Activated CD8-positive, alpha-beta T cell treated with anti-CD3 and anti-CD28 coated beads, Interleukin-2, amount 10 ng/mL, durations not matched to agents 7 days and 5 days (primary cell): ENCODE data around the gene ZNF688. TPM values are rescaled to one million over a fixed set of nuclear protein-coding genes. Genes with fewer than 3 reads are reported as not detected.

Experiments used
- ATAC-seq: fragments of 150-1000 bp; cut with Tn5 transposase; one replicate; pipeline ENCODE4 v1.10.0; 2021; ENCODE audit warnings: moderate library complexity
- CTCF ChIA-PET: fragments of 350-600 bp; sonication (Branson Sonifier 250); formaldehyde crosslinking; loops from one replicate; lab custom pipeline; 2021; ENCODE audit warnings: antibody characterized with exemption; lab: Charles Lee
- POLR2A ChIA-PET: fragments of 350-600 bp; sonication (Branson Sonifier 250); formaldehyde crosslinking; loops from one replicate; lab custom pipeline; 2021; ENCODE audit warnings: antibody characterized with exemption; lab: Charles Lee
- DNase-seq: peaks from one replicate; pipeline ENCODE4 v3.0.0-alpha.2; 2020
- H3K27ac Mint-ChIP-seq: one replicate; pipeline ENCODE4 v1.8.0; 2021; ENCODE audit warnings: mild to moderate bottlenecking, mixed read lengths
- H3K27me3 Mint-ChIP-seq: one replicate; pipeline ENCODE4 v1.8.0; 2021; ENCODE audit warnings: low read depth, mixed read lengths
- H3K36me3 Mint-ChIP-seq: one replicate; pipeline ENCODE4 v1.8.0; 2021; ENCODE audit warnings: low read depth, mixed read lengths
- H3K4me1 Mint-ChIP-seq: one replicate; pipeline ENCODE4 v1.8.0; 2021; ENCODE audit warnings: low read depth, mixed read lengths
- H3K4me3 Mint-ChIP-seq: one replicate; pipeline ENCODE4 v1.8.0; 2021; ENCODE audit warnings: mild to moderate bottlenecking, mixed read lengths
- H3K9me3 Mint-ChIP-seq: one replicate; pipeline ENCODE4 v1.8.0; 2022; ENCODE audit warnings: mixed read lengths; ENCODE audit not compliant: insufficient read depth
- total RNA-seq, 2 experiments: library from RNA; stranded (reverse); gene quantifications; one replicate each; pipeline ENCODE4 v1.2.3, GENCODE V29; 2021

The ZNF688 gene
- total RNA-seq: 10 to 100 TPM; 12.5 to 13.4 TPM

GRCh38 chr16:30571445-30572322 is at the start of gene ZNF688:
ZNF688 (minus strand) TSS chr16:30571714; CDS start chr16:30571629, 85 bp downstream.
- POLR2A ChIA-PET: interaction anchor here (0.6 to 3.3 kb wide), 23 partner anchors 10 to 388 kb away, joined by 3 to 61 read pairs (median 4); partner anchors contain the start of genes CORO1A, DCTPP1, PRR14 and SEPTIN1
- no peaks in the 10 kb centered on the region for H3K27me3 Mint-ChIP-seq
- CTCF ChIA-PET: interaction anchor here (0.9 to 3.0 kb wide), 11 partner anchors 13 to 163 kb away, joined by 3 to 30 read pairs (median 11); partner anchors contain the start of genes DCTPP1, FBRS, ZNF747 and ZNF764
- ATAC-seq: peak; percentile 87
- peaks cover 14% of the 10 kb centered on the region for H3K36me3 Mint-ChIP-seq
- H3K4me3 Mint-ChIP-seq: peak within 1 kb of the TSS; percentile 98
- no peaks in the 10 kb centered on the region for H3K9me3 Mint-ChIP-seq
- peaks cover 48% of the 10 kb centered on the region for H3K4me1 Mint-ChIP-seq
- DNase-seq: peak; percentile 98
- peak within 1 kb of the TSS; percentile 94 for H3K27ac Mint-ChIP-seq

GRCh38 chr16:30620169-30620568 is 48.7 kb upstream of the ZNF688 start:
- H3K27ac Mint-ChIP-seq: no peak overlapping the region
- no peaks in the 10 kb centered on the region for H3K36me3 Mint-ChIP-seq
- peaks cover 10% of the 10 kb centered on the region for H3K4me1 Mint-ChIP-seq
- POLR2A ChIA-PET: interaction anchor here (1.1 kb wide), 1 partner anchor 29 kb away, joined by 3 read pairs; no protein-coding TSS in a partner anchor
- no peak overlapping the region for H3K4me3 Mint-ChIP-seq
- no peak for ATAC-seq
- CTCF ChIA-PET: interaction anchor here (0.7 to 2.6 kb wide), 8 partner anchors 8 to 190 kb away, joined by 3 to 23 read pairs (median 6); partner anchors contain the start of genes DCTPP1 and ZNF689
- DNase-seq: no peak
- peaks cover 27% of the 10 kb centered on the region for H3K27me3 Mint-ChIP-seq
- no peaks in the 10 kb centered on the region for H3K9me3 Mint-ChIP-seq

- H3K27ac Mint-ChIP-seq: no peak overlapping the region
- POLR2A ChIA-PET: interaction anchor here (0.9 to 1.1 kb wide), 2 partner anchors 14 to 29 kb away, joined by 3 read pairs; no protein-coding TSS in a partner anchor
- ATAC-seq (no peak), DNase-seq (no peak)
- H3K9me3 Mint-ChIP-seq: no peaks in the 10 kb centered on the region
- H3K27me3 Mint-ChIP-seq: peaks cover 27% of the 10 kb centered on the region
- CTCF ChIA-PET: interaction anchor here (0.7 to 2.6 kb wide), 8 partner anchors 9 to 190 kb away, joined by 3 to 23 read pairs (median 6); partner anchors contain the start of genes DCTPP1 and ZNF689
- no peak overlapping the region for H3K4me3 Mint-ChIP-seq
- no peaks in the 10 kb centered on the region for H3K36me3 Mint-ChIP-seq
- peaks cover 11% of the 10 kb centered on the region for H3K4me1 Mint-ChIP-seq
Measured at GRCh38 chr16:30619638-30620037, 48.1 kb upstream of the ZNF688 start.

- ATAC-seq (no peak), DNase-seq (no peak)
- Mint-ChIP-seq H3K9me3 (no peaks in the 10 kb centered on the region), H3K36me3 (no peaks in the 10 kb centered on the region), H3K4me1 (peaks cover 11% of the 10 kb centered on the region), H3K27me3 (peaks cover 27% of the 10 kb centered on the region), H3K4me3 (no peak overlapping the region), H3K27ac (no peak overlapping the region)
- ChIA-PET POLR2A (interaction anchor here (0.9 kb wide), 1 partner anchor 15 kb away, joined by 3 read pairs; no protein-coding TSS in a partner anchor), CTCF (interaction anchor here (0.7 to 2.6 kb wide), 7 partner anchors 9 to 189 kb away, joined by 3 to 23 read pairs (median 6); partner anchors contain the start of genes DCTPP1 and ZNF689)
Measured at GRCh38 chr16:30619202-30619601, 47.7 kb upstream of the ZNF688 start.

GRCh38 chr16:30615358-30616091 is 44.0 kb upstream of the ZNF688 start:
- H3K27ac Mint-ChIP-seq: no peak overlapping the region

GRCh38 chr16:30609926-30610839 is 38.7 kb upstream of the ZNF688 start, which contains the start of gene ZNF689:
ZNF689 (minus strand) TSS chr16:30610389; CDS start chr16:30610041, 348 bp downstream.
- Mint-ChIP-seq H3K36me3 (peaks cover 24% of the 10 kb centered on the region), H3K4me1 (peaks cover 19% of the 10 kb centered on the region), H3K4me3 (peak within 1 kb of the TSS; percentile 84), H3K27me3 (no peaks in the 10 kb centered on the region), H3K9me3 (no peaks in the 10 kb centered on the region), H3K27ac (peak within 1 kb of the TSS; percentile 96)
- ATAC-seq (peak; percentile 92), DNase-seq (peak; percentile 97)
- ChIA-PET CTCF (interaction anchor here (0.7 to 6.4 kb wide), 13 partner anchors 10 to 203 kb away, joined by 3 to 86 read pairs (median 4); partner anchors contain the start of genes DCTPP1, ZNF747 and ZNF771), POLR2A (interaction anchor here (0.6 to 3.9 kb wide), 21 partner anchors 12 to 498 kb away, joined by 3 to 25 read pairs (median 4); partner anchors contain the start of genes FBRS, PRR14, SEPTIN1 and SRCAP)

More at GRCh38 chr16:30615358-30616091, 44.0 kb upstream of the ZNF688 start:
- POLR2A ChIA-PET: interaction anchor here (0.5 to 1.4 kb wide), 2 partner anchors 182 to 186 kb away, joined by 3 to 4 read pairs; partner anchors contain the start of gene DCTPP1
- Mint-ChIP-seq H3K36me3 (no peaks in the 10 kb centered on the region), H3K4me3 (no peak overlapping the region), H3K27me3 (peaks cover 13% of the 10 kb centered on the region), H3K4me1 (peaks cover 14% of the 10 kb centered on the region), H3K9me3 (no peaks in the 10 kb centered on the region)
- ATAC-seq (peak; percentile 68), DNase-seq (peak; percentile 83)
- CTCF ChIA-PET: interaction anchor here (0.6 to 4.3 kb wide), 39 partner anchors 8 to 245 kb away, joined by 3 to 51 read pairs (median 4); partner anchors contain the start of genes DCTPP1, FBRS, PRR14 and SEPTIN1

- DNase-seq (peak; percentile 53), ATAC-seq (peak; percentile 62)
- H3K27me3 Mint-ChIP-seq: no peaks in the 10 kb centered on the region
- POLR2A ChIA-PET: interaction anchor here (0.6 to 3.9 kb wide), 15 partner anchors 20 to 497 kb away, joined by 3 to 25 read pairs (median 4); partner anchors contain the start of genes FBRS, PRR14, ZNF688 and ZNF747
- H3K4me1 Mint-ChIP-seq: peaks cover 18% of the 10 kb centered on the region
- CTCF ChIA-PET: interaction anchor here (0.9 to 6.4 kb wide), 14 partner anchors 10 to 179 kb away, joined by 3 to 86 read pairs (median 4); partner anchors contain the start of genes DCTPP1 and ZNF747
- peak overlapping the region; percentile 84 for H3K4me3 Mint-ChIP-seq
- peaks cover 31% of the 10 kb centered on the region for H3K36me3 Mint-ChIP-seq
- peak overlapping the region; percentile 96 for H3K27ac Mint-ChIP-seq
- no peaks in the 10 kb centered on the region for H3K9me3 Mint-ChIP-seq
Measured at GRCh38 chr16:30609002-30609925, 37.8 kb upstream of the ZNF688 start.

- Mint-ChIP-seq H3K9me3 (no peaks in the 10 kb centered on the region), H3K36me3 (peaks cover 52% of the 10 kb centered on the region), H3K27me3 (no peaks in the 10 kb centered on the region), H3K27ac (no peak overlapping the region), H3K4me3 (no peak overlapping the region), H3K4me1 (peaks cover 22% of the 10 kb centered on the region)
- CTCF ChIA-PET: interaction anchor here (0.8 to 6.4 kb wide), 2 partner anchors 7 to 10 kb away, joined by 3 to 86 read pairs; no protein-coding TSS in a partner anchor
- ATAC-seq (no peak), DNase-seq (no peak)
- POLR2A ChIA-PET: no interaction called here
Measured at GRCh38 chr16:30606004-30606403, 34.5 kb upstream of the ZNF688 start.

GRCh38 chr16:30605158-30605557 is 33.6 kb upstream of the ZNF688 start:
- ATAC-seq: no peak
- POLR2A ChIA-PET: no interaction called here
- Mint-ChIP-seq H3K27me3 (no peaks in the 10 kb centered on the region), H3K4me1 (peaks cover 17% of the 10 kb centered on the region), H3K4me3 (no peak overlapping the region), H3K9me3 (no peaks in the 10 kb centered on the region), H3K36me3 (peaks cover 52% of the 10 kb centered on the region), H3K27ac (no peak overlapping the region)
- CTCF ChIA-PET: interaction anchor here (0.8 kb wide), 1 partner anchor 11 kb away, joined by 3 read pairs; no protein-coding TSS in a partner anchor
- DNase-seq: no peak
